Stimulated activated CD4-positive, alpha-beta T cell treated with anti-CD3 and anti-CD28 coated beads, Interleukin-4, amount 100 ng/mL, for 24 hours (primary cell): ENCODE measurements around the gene SNED1.

Source experiments
- DNase-seq: peaks from one replicate; pipeline ENCODE4 v3.0.0-alpha.2; 2020

The SNED1 gene

GRCh38 chr2:240992572-240993291 lies 5.7 kb upstream of the SNED1 start:
- DNase-seq, result no peak

- no peak for DNase-seq
These were observed 4.8 kb upstream of the SNED1 start for GRCh38 chr2:240993446-240994170.

GRCh38 chr2:240994171-240994896 lies 4.1 kb upstream of the SNED1 start:
- no peak for DNase-seq

DNA sequence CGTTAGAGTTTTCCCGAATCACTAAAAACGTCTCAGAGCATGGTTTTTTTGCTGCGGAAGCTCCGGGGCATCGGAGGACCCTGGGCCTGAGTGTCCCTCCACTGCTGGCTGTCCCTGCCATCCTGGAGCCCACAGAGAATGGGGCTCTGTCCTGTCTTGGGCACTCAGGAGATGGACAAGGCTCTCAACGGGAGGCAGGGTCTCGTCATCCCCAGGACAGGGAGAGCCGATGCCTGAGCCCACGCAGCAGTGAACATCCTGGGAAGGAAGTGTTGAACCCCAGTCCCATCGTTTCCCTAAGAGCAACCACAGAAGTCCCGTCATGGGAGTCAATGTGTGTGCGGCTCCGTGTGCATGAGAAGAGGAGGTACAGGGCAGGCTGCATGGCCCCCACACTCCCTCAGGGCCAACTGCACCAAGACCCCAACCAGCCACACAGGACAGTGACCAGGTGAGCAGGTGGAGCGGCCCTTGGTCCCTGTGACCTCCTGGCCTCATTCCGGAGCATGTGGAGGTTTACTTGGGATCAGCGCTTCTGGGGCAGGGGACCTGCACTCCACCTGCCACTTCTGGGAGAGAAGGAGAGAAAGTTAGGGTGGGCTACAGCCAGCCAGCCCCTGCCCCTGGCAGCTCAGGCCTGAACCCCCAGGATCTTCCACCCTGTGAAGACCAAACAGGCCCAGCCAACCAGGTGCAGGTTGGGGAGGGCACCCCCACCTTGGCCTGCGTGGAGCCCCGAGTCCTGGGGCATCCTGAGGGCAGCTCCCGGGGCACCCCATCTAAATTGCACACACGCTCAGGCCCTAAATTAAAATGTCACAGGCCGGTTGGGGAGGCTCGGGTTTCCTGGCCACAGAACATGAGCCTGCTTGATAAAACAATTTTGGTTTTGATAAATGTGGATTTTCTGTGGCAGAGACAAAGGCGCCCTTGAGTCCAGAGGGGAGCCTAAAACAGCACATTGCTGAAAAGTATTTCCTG lies 3.1 kb upstream of the SNED1 start:
- no peak for DNase-seq

DNA sequence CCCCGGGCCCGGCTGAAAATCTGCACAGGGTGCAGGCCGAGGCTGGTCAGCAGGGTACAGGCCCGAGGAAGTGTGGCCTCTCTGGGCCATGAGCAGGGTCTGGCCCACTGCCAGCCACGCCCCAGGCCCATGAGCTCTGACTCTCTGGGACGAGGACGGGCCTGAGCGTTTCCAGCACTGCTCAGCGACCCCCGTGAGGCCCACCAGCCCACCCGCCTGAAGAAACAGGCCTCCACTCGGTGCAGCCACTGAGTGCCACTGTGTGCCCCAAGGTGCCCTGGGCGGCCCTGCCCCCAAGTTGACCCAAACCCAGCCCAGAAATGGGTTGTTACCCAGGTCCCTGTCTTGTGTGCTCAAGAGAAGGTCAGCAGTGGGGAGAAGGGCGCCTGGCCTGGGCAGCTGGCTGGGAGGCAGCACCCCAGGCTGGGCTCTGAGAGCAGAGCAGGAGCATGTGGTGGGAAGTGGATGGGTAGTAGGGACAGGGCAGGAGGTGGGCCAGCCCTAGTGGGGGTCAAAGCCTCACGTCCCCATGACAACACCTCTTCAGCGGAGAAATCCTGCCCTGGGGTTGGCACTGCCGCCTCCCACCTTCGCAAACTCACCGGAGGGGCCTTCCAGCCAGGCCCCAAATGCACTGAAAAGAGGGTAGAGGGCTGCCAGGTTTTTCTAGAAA lies 2.1 kb upstream of the SNED1 start:
- no peak for DNase-seq

- no peak for DNase-seq
These were observed 1.6 kb upstream of the SNED1 start for GRCh38 chr2:240996834-240997140.

- no peak for DNase-seq
These were observed 1.1 kb upstream of the SNED1 start for GRCh38 chr2:240997141-240997855.

- DNase-seq, result no peak
These were observed 232 bp downstream of the SNED1 start for GRCh38 chr2:240998706-240998994.

- DNase-seq, result no peak
These were observed 775 bp downstream of the SNED1 start for GRCh38 chr2:240998995-240999791.

- no peak for DNase-seq
These were observed 1.6 kb downstream of the SNED1 start for GRCh38 chr2:240999873-241000541.

- DNase-seq, result no peak
These were observed 2.5 kb downstream of the SNED1 start for GRCh38 chr2:241000831-241001321.

DNA sequence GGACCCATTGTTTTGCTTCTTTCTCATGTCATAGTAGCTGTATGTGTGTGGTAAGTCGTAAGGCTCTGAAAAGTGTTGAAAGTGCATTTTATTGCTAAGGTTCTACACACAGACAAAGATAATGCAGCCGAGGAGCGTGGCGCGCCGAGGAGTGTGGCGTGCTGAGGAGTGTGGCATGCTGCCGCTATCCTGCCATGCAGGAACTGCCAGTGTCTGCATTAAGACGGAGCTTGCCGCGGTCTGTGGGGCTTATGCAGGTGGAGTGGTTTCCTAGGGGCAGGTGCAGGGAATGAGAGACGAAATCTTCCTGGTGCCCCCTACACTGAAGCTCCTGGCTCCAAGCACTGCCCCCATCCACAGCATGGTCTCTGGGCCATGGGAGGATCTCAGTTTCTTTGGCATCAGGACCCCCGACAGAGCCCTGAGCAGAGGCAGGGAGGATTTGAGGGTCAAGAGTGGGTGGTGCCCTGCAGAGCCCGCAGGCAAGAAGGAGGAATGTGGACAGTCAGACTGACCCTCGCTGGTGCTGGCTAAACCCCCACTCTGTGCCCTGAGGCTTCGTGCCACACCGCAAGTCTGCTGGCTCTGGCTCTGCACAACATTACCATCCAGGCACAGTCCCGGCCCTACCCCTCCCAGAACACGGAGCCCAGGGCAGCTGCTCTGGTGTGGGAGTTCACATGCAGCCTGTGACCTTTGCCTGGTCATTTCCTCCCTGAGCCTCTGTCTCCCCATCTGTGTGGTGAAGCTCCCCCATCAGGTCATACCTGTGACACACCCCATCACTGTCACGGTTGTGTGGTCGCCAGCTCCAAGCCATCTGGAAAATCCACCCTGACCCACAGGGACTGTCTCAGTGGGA lies 3.2 kb downstream of the SNED1 start:
- no peak for DNase-seq

- DNase-seq, result no peak
These were observed 4.0 kb downstream of the SNED1 start for GRCh38 chr2:241002275-241003046.

DNA sequence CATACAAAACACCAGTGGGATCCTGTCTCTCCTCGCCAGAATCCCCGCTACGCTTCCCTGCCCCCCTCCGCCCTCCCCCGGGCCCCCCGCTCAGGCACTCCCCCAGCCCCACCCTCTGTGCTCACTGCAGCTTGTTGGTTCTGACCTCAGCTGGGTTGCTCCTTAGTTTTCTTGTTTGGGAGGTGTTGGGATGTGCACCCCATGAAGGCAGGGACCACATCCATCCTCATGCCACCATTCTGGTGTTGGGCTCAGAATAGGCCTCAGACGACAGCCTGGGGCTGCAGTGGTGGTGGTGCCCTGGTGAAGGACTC lies 4.6 kb downstream of the SNED1 start:
- no peak for DNase-seq

DNA sequence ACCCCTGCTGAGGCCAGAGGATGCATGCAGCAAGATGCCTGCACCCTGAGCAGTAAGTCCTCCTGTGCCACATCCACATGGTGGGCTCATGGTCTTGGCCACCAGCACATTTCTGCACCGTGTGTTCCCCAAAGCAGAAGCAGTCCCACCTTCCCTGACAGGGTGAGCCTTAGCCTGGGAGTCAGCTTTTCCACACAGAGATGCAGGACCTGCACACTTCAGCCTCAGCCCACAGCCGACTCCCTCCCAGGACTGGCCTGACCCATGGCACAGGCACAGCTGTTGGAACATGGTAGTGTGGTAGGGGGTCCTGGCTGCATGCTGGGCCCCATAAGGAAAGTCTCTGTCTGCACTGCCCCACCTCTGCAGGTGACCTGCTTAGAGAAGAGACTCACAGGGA lies 5.0 kb downstream of the SNED1 start:
- no peak for DNase-seq

- no peak for DNase-seq
These were observed 5.6 kb downstream of the SNED1 start for GRCh38 chr2:241003830-241004564.

DNA sequence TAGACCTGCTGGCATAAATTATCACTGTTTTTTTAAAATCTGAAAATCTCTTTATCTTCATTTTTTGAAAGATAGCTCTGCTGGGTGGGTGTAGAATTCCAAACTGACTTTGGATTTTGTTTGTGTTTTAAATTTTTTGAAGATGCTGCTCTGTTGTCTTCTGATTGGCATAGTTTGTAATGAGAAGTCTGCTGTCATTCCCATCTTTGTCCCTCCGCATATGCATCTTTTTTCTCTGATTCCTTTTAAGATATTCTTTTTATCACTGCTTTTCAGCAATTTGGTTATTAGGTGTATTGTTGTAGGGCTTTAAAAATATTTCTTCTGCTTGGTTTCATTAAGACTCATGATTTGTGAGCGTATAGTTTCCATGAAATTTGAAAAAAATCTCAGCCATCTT lies 7.2 kb downstream of the SNED1 start:
- no peak for DNase-seq

DNA sequence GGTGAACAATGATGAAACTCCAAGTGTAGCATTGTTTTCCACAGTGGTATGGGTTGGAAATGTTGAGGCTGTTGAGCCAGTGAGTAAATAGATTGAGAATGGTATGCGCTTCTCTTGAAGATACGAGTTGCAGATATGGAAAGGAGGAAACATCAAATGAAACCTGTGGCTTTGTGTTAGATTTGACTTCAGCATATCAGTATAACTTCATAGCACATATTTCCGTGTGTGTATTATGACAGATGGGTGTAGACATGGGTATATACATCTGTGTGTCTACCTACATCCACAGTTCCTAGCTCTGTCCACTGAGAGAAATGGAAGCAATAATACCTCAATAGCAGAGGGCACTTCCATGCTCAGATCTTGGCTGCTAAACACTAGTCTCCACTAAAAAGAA lies 8.0 kb downstream of the SNED1 start:
- no peak for DNase-seq
